BE2C (cell line): ENCODE results near the gene C12orf75.

Experiments
- DNase-seq: peaks from one replicate; pipeline ENCODE4 v3.0.0-alpha.2; 2020
- H3K27me3 ChIP-seq: fragments of 250-450 bp; sonication (Bioruptor Pico); 2 replicates; pipeline ENCODE4 v1.5.1; 2020; ENCODE audit warnings: mild to moderate bottlenecking
- H3K36me3 ChIP-seq: fragments of 250-450 bp; sonication (Bioruptor Pico); 2 replicates; pipeline ENCODE4 v1.5.1; 2020; ENCODE audit warnings: mild to moderate bottlenecking
- H3K4me1 ChIP-seq: fragments of 250-450 bp; sonication (Bioruptor Pico); 2 replicates; pipeline ENCODE4 v1.5.1; 2020
- H3K4me3 ChIP-seq: 2 replicates; pipeline ENCODE4 v1.5.1; 2011; ENCODE audit warnings: low read depth, low read length
- H3K9me3 ChIP-seq: fragments of 250-450 bp; sonication (Bioruptor Pico); 2 replicates; pipeline ENCODE4 v1.5.1; 2020
- TF ChIP-seq, protein P1 (sequence below): IDR thresholded peaks from 2 replicates; pipeline ENCODE4 v1.5.1; 2012; ENCODE audit warnings: mild to moderate bottlenecking, low read depth, low read length

The C12orf75 gene

DNA sequence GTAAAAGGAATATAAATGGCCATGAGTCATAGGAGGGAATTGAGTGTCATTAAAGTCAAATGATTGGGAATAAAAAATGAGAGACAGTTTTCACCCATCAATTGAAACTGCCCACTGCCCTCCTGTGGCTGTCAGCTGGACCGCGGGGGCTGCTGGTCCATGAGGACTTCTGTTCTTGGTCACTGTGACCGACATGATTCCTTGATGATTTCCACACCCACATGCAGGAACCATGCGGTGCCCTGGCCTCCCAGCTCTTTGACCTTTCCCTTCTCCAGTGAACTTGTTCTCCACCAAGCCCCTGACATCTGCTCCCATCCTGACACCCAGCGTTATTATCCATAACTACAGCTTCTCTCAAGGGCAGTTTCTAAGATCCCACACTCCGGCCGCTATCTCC is 48.4 kb downstream of the C12orf75 start:
- Histone ChIP-seq H3K4me1 (no peaks in the 10 kb centered on the region), H3K27me3 (no peaks in the 10 kb centered on the region), H3K9me3 (no peaks in the 10 kb centered on the region), H3K36me3 (no peaks in the 10 kb centered on the region), H3K4me3 (no peak overlapping the region)
- DNase-seq = peak; percentile 19
- TF ChIP-seq, protein P1, sequence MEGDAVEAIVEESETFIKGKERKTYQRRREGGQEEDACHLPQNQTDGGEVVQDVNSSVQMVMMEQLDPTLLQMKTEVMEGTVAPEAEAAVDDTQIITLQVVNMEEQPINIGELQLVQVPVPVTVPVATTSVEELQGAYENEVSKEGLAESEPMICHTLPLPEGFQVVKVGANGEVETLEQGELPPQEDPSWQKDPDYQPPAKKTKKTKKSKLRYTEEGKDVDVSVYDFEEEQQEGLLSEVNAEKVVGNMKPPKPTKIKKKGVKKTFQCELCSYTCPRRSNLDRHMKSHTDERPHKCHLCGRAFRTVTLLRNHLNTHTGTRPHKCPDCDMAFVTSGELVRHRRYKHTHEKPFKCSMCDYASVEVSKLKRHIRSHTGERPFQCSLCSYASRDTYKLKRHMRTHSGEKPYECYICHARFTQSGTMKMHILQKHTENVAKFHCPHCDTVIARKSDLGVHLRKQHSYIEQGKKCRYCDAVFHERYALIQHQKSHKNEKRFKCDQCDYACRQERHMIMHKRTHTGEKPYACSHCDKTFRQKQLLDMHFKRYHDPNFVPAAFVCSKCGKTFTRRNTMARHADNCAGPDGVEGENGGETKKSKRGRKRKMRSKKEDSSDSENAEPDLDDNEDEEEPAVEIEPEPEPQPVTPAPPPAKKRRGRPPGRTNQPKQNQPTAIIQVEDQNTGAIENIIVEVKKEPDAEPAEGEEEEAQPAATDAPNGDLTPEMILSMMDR = peak; percentile 27; the same call in 1 of the 2 replicates

- no peaks in the 10 kb centered on the region for H3K9me3 ChIP-seq
- DNase-seq = peak; percentile 22
- H3K36me3 ChIP-seq = no peaks in the 10 kb centered on the region
- peak overlapping the region; percentile 39 for H3K4me3 ChIP-seq
- TF ChIP-seq, protein P1 = peak; percentile 83
- no peaks in the 10 kb centered on the region for H3K27me3 ChIP-seq
- H3K4me1 ChIP-seq = no peaks in the 10 kb centered on the region
Observed at GRCh38 chr12:105382771-105383622, 52.5 kb downstream of the C12orf75 start.

DNA sequence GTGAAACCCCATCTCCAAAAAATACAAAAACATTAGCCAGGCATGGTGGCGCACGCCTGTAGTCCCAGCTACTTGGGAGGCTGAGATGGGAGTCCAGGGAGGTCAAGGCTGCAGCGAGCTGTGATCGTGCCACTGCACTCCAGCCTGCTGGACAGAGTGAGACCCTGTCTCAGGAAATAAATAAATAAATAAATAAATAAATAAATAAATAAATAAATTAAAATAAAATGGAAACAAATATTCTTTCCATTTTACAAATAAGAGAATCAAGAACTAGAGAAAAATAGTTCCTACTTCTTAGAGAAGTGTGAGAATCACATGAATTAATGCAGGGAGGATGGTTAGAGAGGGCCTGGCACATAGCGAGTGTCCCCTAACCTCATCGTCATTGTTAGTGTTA is 53.7 kb downstream of the C12orf75 start:
- Histone ChIP-seq H3K4me3 (no peak overlapping the region), H3K27me3 (no peaks in the 10 kb centered on the region), H3K36me3 (no peaks in the 10 kb centered on the region), H3K9me3 (no peaks in the 10 kb centered on the region), H3K4me1 (no peaks in the 10 kb centered on the region)
- TF ChIP-seq, protein P1 = no peak
- DNase-seq = no peak

DNA sequence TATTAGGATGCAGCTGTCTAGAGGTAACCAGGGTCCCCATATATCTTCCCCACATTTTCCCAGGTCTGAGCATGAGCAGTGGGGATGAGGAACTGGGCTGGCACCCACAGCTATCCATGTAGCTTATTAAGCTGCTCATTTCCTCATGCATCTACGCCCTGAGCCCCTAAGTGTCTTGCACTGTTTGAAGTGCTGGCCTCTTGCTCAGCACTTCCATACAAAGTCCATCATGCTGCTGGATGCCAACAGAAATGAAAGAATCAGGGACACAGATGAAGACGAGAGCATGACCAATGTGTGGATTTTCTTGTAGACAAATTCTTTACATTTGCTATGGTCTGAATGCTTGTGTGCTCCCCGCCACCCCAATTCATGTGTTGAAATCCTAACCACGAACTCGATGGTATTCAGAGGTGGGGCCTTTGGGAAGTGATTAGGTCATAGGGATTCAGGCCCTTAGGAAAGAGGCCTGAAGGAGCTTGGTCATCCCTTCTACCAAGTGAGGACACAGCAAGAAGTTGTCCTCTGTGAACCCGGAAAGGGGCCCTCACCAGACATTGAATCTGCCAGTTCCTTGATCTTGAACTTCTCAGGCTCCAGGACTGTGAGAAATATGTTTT is 54.5 kb downstream of the C12orf75 start:
- H3K36me3 ChIP-seq = no peaks in the 10 kb centered on the region
- DNase-seq = no peak
- H3K4me3 ChIP-seq = no peak overlapping the region
- H3K4me1 ChIP-seq = no peaks in the 10 kb centered on the region
- no peaks in the 10 kb centered on the region for H3K27me3 ChIP-seq
- TF ChIP-seq, protein P1 = no peak
- no peaks in the 10 kb centered on the region for H3K9me3 ChIP-seq

DNA sequence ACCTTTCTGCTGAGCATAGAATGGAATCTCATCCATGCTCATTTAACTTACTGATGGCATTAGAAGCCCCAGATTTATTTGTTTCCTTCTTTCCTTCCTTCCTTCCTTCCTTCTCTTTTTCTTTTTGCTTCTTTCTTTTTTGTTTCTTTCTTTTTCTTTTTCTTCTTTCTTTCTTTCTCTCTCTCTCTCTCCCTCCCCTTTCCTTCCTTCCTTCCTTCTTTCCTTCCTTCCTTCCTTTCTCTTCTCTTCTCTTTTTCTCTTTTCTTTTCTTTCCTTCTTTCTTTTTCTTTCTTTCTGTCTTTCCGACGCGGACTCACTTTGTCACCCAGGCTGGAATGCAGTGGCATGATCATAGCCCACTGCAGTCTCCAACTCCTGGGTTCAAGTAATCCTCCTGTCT is 55.9 kb downstream of the C12orf75 start:
- Histone ChIP-seq H3K9me3 (no peaks in the 10 kb centered on the region), H3K27me3 (no peaks in the 10 kb centered on the region), H3K4me1 (no peaks in the 10 kb centered on the region), H3K4me3 (no peak overlapping the region), H3K36me3 (no peaks in the 10 kb centered on the region)
- DNase-seq = no peak
- TF ChIP-seq, protein P1 = no peak

- Histone ChIP-seq H3K4me3 (no peak overlapping the region), H3K9me3 (no peaks in the 10 kb centered on the region), H3K4me1 (no peaks in the 10 kb centered on the region), H3K27me3 (no peaks in the 10 kb centered on the region), H3K36me3 (no peaks in the 10 kb centered on the region)
- DNase-seq = no peak
- TF ChIP-seq, protein P1 = no peak
Observed at GRCh38 chr12:105391231-105391630, 60.7 kb downstream of the C12orf75 start.
